Gastrocnemius medialis (tissue), 4 donors: ENCODE results near the gene SUPT3H. TPM values are rescaled to one million over a fixed set of nuclear protein-coding genes. Genes with fewer than 3 reads are reported as not detected.
"Not testable (repeated sequence)": the region's sequence is repeated elsewhere in the genome, so short reads cannot be mapped to it uniquely, and the experiment has no call there.

Experiments
- ATAC-seq, 2 donors: fragments of 150-250 bp; one replicate each; pipeline ENCODE4 v1.9.1; 2016
- DNase-seq, 2 donors: peaks; one replicate each; pipeline ENCODE4 v3.0.0-alpha.2; 2019
- H3K27ac ChIP-seq, 4 donors: fragments of 200-600 bp; sonication (generic); 1 replicate in 1 of 4; 2 replicates in 3 of 4; pipeline ENCODE4 v1.5.1; 2016 to 2018; ENCODE audit warnings: mild to moderate bottlenecking in 2 of 4, moderate library complexity in 1 of 4
- H3K27me3 ChIP-seq, 3 donors: fragments of 200-600 bp; sonication (generic) in 2 of 3; 1 replicate in 1 of 3; 2 replicates in 2 of 3; pipeline versions ENCODE4 v1.5.1 to v1.6.0; 2016 to 2019; ENCODE audit warnings: mild to moderate bottlenecking in 1 of 3, moderate library complexity in 1 of 3
- H3K36me3 ChIP-seq, 2 donors: fragments of 200-600 bp; sonication (generic) in 1 of 2; one replicate each; pipeline ENCODE4 v1.5.1; 2017 to 2018
- H3K4me1 ChIP-seq, 2 donors: fragments of 200-600 bp; sonication (generic) in 1 of 2; one replicate each; pipeline ENCODE4 v1.5.1; 2016 to 2017; ENCODE audit warnings: mild to moderate bottlenecking in 2 of 2
- H3K4me3 ChIP-seq, 4 donors: fragments of 200-600 bp; sonication (generic) in 3 of 4; 1 replicate in 1 of 4; 2 replicates in 3 of 4; pipeline ENCODE4 v1.5.1; 2016 to 2019; ENCODE audit warnings: mild to moderate bottlenecking in 2 of 4
- H3K9me3 ChIP-seq, 3 donors: fragments of 200-600 bp; sonication (generic) in 2 of 3; 1 replicate in 1 of 3; 2 replicates in 2 of 3; pipeline ENCODE4 v1.5.1; 2016 to 2019
- POLR2A ChIP-seq, 2 donors: fragments of 450-650 bp; IDR thresholded peaks; one replicate each; pipeline ENCODE4 v1.6.1; 2017; ENCODE audit warnings: antibody characterized with exemption in 2 of 2, mild to moderate bottlenecking in 2 of 2, moderate library complexity in 2 of 2
- in situ Hi-C, 4 donors: fragments of 200-750 bp; cut with MboI; loops; one replicate each; pipeline versions ENCODE4 v1.15.0 to v1.8.0; 2017; ENCODE audit warnings: low sequenced_read_pairs in 4 of 4
- intact Hi-C: fragments of 100-400 bp; cut with DNase I; formaldehyde crosslinking; loops from one replicate; pipeline ENCODE4 v1.15.1; 2023; ENCODE audit warnings: low total_unique reads
- total RNA-seq, 4 donors: library from RNA; depleted of rRNA; stranded (reverse); fragments of >200 nt; gene quantifications; one replicate each; pipeline versions ENCODE4 v1.1.0 to v1.2.3, GENCODE V29; 2016
- TF ChIP-seq, protein P1 (sequence below), 5 experiments: fragments of 450-650 bp in 3 of 5; fragments of 200-600 bp in 2 of 5; sonication (generic) in 2 of 5; IDR thresholded peaks in 4 of 5; conservative IDR thresholded peaks in 1 of 5; 1 replicate in 4 of 5; 2 replicates in 1 of 5; pipeline ENCODE4 v1.5.1; 2016 to 2019; ENCODE audit warnings: antibody characterized with exemption in 5 of 5, mild to moderate bottlenecking in 3 of 5, moderate library complexity in 3 of 5

SUPT3H gene
- total RNA-seq, 4 donors from 2014 or later = 1.5 to 9.0 (median 4.2) TPM

DNA sequence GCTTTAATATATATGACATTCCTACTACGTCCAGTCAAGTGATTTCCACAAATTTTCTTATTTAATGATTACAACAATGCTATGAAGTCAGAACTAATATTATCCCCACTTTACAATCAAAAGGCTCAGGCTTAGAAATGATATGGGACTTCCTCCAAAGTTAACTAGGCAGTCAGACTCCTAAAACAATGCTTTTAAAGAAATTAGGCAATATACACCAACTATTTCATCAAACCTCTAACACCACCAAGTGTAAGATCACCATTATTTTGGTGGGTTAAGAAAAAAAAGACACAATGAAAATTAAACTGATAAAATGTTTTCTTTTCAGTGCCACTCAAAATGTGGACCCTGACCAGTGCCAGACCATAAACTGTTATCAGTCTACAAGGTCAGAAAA, 305.7 kb downstream of the SUPT3H start:
- no peak overlapping the region for H3K27ac ChIP-seq
- DNase-seq = no peak
- no peaks in the 10 kb centered on the region for H3K36me3 ChIP-seq
- intact Hi-C loops = no loop called here
- no peak for ATAC-seq
- H3K4me1 ChIP-seq = no peaks in the 10 kb centered on the region
- in situ Hi-C loops = no loop called here
- no peaks in the 10 kb centered on the region for H3K9me3 ChIP-seq
- no peak overlapping the region for H3K4me3 ChIP-seq
- no peaks in the 10 kb centered on the region for H3K27me3 ChIP-seq
- TF ChIP-seq, protein P1, sequence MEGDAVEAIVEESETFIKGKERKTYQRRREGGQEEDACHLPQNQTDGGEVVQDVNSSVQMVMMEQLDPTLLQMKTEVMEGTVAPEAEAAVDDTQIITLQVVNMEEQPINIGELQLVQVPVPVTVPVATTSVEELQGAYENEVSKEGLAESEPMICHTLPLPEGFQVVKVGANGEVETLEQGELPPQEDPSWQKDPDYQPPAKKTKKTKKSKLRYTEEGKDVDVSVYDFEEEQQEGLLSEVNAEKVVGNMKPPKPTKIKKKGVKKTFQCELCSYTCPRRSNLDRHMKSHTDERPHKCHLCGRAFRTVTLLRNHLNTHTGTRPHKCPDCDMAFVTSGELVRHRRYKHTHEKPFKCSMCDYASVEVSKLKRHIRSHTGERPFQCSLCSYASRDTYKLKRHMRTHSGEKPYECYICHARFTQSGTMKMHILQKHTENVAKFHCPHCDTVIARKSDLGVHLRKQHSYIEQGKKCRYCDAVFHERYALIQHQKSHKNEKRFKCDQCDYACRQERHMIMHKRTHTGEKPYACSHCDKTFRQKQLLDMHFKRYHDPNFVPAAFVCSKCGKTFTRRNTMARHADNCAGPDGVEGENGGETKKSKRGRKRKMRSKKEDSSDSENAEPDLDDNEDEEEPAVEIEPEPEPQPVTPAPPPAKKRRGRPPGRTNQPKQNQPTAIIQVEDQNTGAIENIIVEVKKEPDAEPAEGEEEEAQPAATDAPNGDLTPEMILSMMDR (IDR thresholded peaks at IDR 0.05 in 4 of 5, conservative IDR thresholded peaks at IDR 0.05 in 1 of 5) = no peak
- no peak for TF ChIP-seq POLR2A (IDR thresholded peaks at IDR 0.05)

- Histone ChIP-seq H3K36me3 (no peaks in the 10 kb centered on the region), H3K9me3 (no peaks in the 10 kb centered on the region), H3K27me3 (no peaks in the 10 kb centered on the region), H3K27ac (no peak overlapping the region), H3K4me3 (no peak overlapping the region), H3K4me1 (no peaks in the 10 kb centered on the region)
- TF ChIP-seq, protein P1 (IDR thresholded peaks at IDR 0.05 in 4 of 5, conservative IDR thresholded peaks at IDR 0.05 in 1 of 5) = no peak
- no peak for TF ChIP-seq POLR2A (IDR thresholded peaks at IDR 0.05)
- no peak for ATAC-seq
- in situ Hi-C loops (no loop called here), intact Hi-C loops (no loop called here)
- no peak for DNase-seq
These were observed 308.6 kb downstream of the SUPT3H start for GRCh38 chr6:45069091-45069490.

DNA sequence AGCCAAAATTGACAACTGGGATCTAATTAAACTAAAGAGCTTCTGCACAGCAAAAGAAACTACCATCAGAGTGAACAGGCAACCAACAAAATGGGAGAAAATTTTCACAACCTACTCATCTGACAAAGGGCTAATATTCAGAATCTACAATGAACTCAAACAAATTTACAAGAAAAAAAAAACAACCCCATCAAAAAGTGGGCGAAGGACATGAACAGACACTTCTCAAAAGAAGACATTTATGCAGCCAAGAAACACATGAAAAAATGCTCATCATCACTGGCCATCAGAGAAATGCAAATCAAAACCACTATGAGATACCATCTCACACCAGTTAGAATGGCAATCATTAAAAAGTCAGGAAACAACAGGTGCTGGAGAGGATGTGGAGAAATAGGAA, 310.3 kb downstream of the SUPT3H start:
- H3K9me3 ChIP-seq, H3K27ac ChIP-seq, in situ Hi-C loops, H3K4me3 ChIP-seq, H3K36me3 ChIP-seq, DNase-seq, intact Hi-C loops, ATAC-seq, H3K4me1 ChIP-seq, H3K27me3 ChIP-seq: not testable (repeated sequence)

DNA sequence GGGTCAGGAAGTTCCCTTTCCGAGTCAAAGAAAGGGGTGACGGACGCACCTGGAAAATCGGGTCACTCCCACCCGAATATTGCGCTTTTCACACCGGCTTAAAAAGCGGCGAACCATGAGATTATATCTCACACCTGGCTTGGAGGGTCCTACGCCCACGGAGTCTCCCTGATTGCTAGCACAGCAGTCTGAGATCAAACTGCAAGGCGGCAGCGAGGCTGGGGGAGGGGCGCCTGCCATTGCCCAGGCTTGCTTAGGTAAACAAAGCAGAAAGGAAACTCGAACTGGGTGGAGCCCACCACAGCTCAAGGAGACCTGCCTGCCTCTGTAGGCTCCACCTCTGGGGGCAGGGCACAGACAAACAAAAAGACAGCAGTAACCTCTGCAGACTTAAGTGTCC, 315.1 kb downstream of the SUPT3H start:
- H3K4me3 ChIP-seq, DNase-seq, intact Hi-C loops, H3K27me3 ChIP-seq, ATAC-seq, in situ Hi-C loops, H3K27ac ChIP-seq, H3K9me3 ChIP-seq, H3K4me1 ChIP-seq, H3K36me3 ChIP-seq: not testable (repeated sequence)

GRCh38 chr6:45057711-45058110, 320.0 kb downstream of the SUPT3H start:
- TF ChIP-seq POLR2A (IDR thresholded peaks at IDR 0.05) = no peak
- TF ChIP-seq, protein P1 (IDR thresholded peaks at IDR 0.05 in 4 of 5, conservative IDR thresholded peaks at IDR 0.05 in 1 of 5) = no peak
- Histone ChIP-seq H3K27me3 (no peaks in the 10 kb centered on the region), H3K4me3 (no peak overlapping the region), H3K9me3 (no peaks in the 10 kb centered on the region), H3K4me1 (no peaks in the 10 kb centered on the region), H3K27ac (no peak overlapping the region), H3K36me3 (no peaks in the 10 kb centered on the region)
- DNase-seq (no peak), ATAC-seq (no peak)
- intact Hi-C loops (no loop called here), in situ Hi-C loops (no loop called here)

DNA sequence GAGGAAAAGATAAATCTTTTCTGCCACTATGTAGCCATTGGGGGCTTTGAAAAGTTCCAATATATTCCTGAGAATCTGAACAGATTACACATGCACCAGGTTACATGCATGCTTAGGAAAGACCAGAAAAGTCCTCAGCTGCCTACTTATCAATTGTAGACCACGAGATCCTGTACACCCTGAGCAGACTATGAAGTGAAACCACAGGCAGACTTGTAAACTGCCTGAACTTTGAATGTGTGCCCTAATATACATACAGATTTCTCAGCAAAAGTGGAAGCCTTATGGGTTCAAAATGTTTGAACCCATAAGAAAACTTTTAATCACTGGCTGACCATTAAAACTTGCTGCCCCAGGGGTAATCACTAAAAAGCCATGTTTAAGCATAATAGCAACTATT, 323.1 kb downstream of the SUPT3H start:
- intact Hi-C loops (no loop called here), in situ Hi-C loops (no loop called here)
- Histone ChIP-seq H3K9me3 (no peaks in the 10 kb centered on the region), H3K4me3 (no peak overlapping the region), H3K36me3 (no peaks in the 10 kb centered on the region), H3K4me1 (no peaks in the 10 kb centered on the region), H3K27me3 (no peaks in the 10 kb centered on the region), H3K27ac (no peak overlapping the region)
- no peak for DNase-seq
- ATAC-seq = no peak
- no peak for TF ChIP-seq POLR2A (IDR thresholded peaks at IDR 0.05)
- TF ChIP-seq, protein P1 (IDR thresholded peaks at IDR 0.05 in 4 of 5, conservative IDR thresholded peaks at IDR 0.05 in 1 of 5) = no peak
